ENCODE data around the gene B3GNT8. TPM values are rescaled to one million over a fixed set of nuclear protein-coding genes. Genes with fewer than 3 reads are reported as not detected.

The B3GNT8 gene
- polyA plus RNA-seq, 1 of the 3 experiments (the other 2 are of a cell fraction) = not detected

- Histone ChIP-seq H3K27me3 (ENCODE audit: insufficient read depth) (peaks cover 34% of the 10 kb centered on the region), H3K9me3 (no peaks in the 10 kb centered on the region), H2AFZ (ENCODE audit: low read depth) (no peak overlapping the region), H3F3A (replicated peaks; ENCODE audit: insufficient read depth) (no peaks in the 10 kb centered on the region), H3K4me1 (ENCODE audit: control insufficient read depth in 1 of 2, insufficient read depth in 2 of 2, low read depth in 1 of 2, low read length in 1 of 2) (peaks cover 0 to 4% of the 10 kb centered on the region in 2 experiments; a peak in 3 of 4 replicates), H3K4me3 (ENCODE audit: low read depth in 2 of 2, low read length in 1 of 2) (no peak overlapping the region), H3K36me3 (replicated peaks in 1 of 2; ENCODE audit: control insufficient read depth in 1 of 2, insufficient read depth in 2 of 2, low read length in 1 of 2) (peaks cover 0 to 5% of the 10 kb centered on the region in 2 experiments), H3K79me2 (ENCODE audit: insufficient read depth) (peaks cover 13% of the 10 kb centered on the region; the same call in 1 of the 2 replicates), H4K20me1 (ENCODE audit: insufficient read depth) (no peaks in the 10 kb centered on the region), H3K4me2 (no peak overlapping the region), H3K27ac (ENCODE audit: low read depth in 2 of 2, low read length in 1 of 2) (no peak overlapping the region), H3K9me2 (no peaks in the 10 kb centered on the region), H3K9ac (no peak overlapping the region)
- DNase-seq = no peak
- 67% methylated on average over 13 of the region's 15 CpGs for WGBS (ENCODE audit: low lambda C conversion rate)
- TF ChIP-seq NFIC (IDR thresholded peaks at IDR 0.05; ENCODE audit: borderline replicate concordance) (no peak), NRF1 (IDR thresholded peaks at IDR 0.05; ENCODE audit: low read depth, low read length) (no peak), RCOR1 (IDR thresholded peaks at IDR 0.05; ENCODE audit: low read length) (no peak), POLR2AphosphoS5 (IDR thresholded peaks at IDR 0.05; ENCODE audit: low read depth, low read length) (no peak), CHD2 (IDR thresholded peaks at IDR 0.05; ENCODE audit: low read length, partially characterized antibody) (no peak), TAF1 (IDR thresholded peaks at IDR 0.05; ENCODE audit: borderline replicate concordance, low read depth, low read length) (no peak), JUND (IDR thresholded peaks at IDR 0.05) (no peak), YY1 (IDR thresholded peaks at IDR 0.05; ENCODE audit: low read depth) (no peak), FOXJ3 (CRISPR knock-in tag; IDR thresholded peaks at IDR 0.05) (no peak), RFX5 (IDR thresholded peaks at IDR 0.05; ENCODE audit: low read length) (no peak), MXI1 (IDR thresholded peaks at IDR 0.05; ENCODE audit: low read depth, low read length) (no peak), SIN3A (IDR thresholded peaks at IDR 0.05; ENCODE audit: borderline replicate concordance, low read depth, low read length) (no peak), FOXM1 (IDR thresholded peaks at IDR 0.05; ENCODE audit: low read depth) (no peak), SMC3 (IDR thresholded peaks at IDR 0.05; ENCODE audit: low read depth, low read length) (no peak), PBX3 (IDR thresholded peaks at IDR 0.05) (no peak), GATA2 (CRISPR knock-in tag; IDR thresholded peaks at IDR 0.05) (no peak), EZH2phosphoT487 (IDR thresholded peaks at IDR 0.05; ENCODE audit: borderline replicate concordance, low read depth) (no peak), MEF2A (IDR thresholded peaks at IDR 0.05; ENCODE audit: borderline replicate concordance, low read depth) (no peak), GABPA (IDR thresholded peaks at IDR 0.05; ENCODE audit: low read depth) (no peak)
- POLR2A ChIA-PET = no interaction called here
- CTCF ChIA-PET = interaction anchor here (3.0 kb wide), 2 partner anchors 8 to 122 kb away, joined by 15 to 23 read pairs; no protein-coding TSS in a partner anchor
Observed at GRCh38 chr19:41441321-41441945, 14.3 kb upstream of the B3GNT8 start.
